AG20443 (cell line): Measurements from ENCODE around the gene NOS1AP.
A peak's percentile ranks its signal among the peaks of the same experiment; 100 is the strongest.

Experiments
- DNase-seq: peaks from one replicate; pipeline ENCODE4 v3.0.0; 2012; ENCODE audit warnings: low spot score, mixed read lengths

NOS1AP gene

GRCh38 chr1:162386292-162387225, 317.1 kb downstream of the NOS1AP start:
- DNase-seq: no peak

GRCh38 chr1:162387226-162388082, 318.0 kb downstream of the NOS1AP start:
- DNase-seq: no peak

GRCh38 chr1:162388083-162388594, 318.6 kb downstream of the NOS1AP start:
- DNase-seq: no peak

- DNase-seq: no peak
These were observed 319.1 kb downstream of the NOS1AP start for GRCh38 chr1:162388615-162389014.

GRCh38 chr1:162389021-162389818, 319.7 kb downstream of the NOS1AP start:
- DNase-seq: no peak

GRCh38 chr1:162389971-162390370, 320.5 kb downstream of the NOS1AP start:
- DNase-seq: no peak

- no peak for DNase-seq
These were observed 321.1 kb downstream of the NOS1AP start for GRCh38 chr1:162390396-162391185.

- peak; percentile 61 for DNase-seq
These were observed 322.5 kb downstream of the NOS1AP start for GRCh38 chr1:162391790-162392563.

GRCh38 chr1:162396201-162396906, 326.9 kb downstream of the NOS1AP start:
- no peak for DNase-seq

- DNase-seq: no peak
These were observed 327.6 kb downstream of the NOS1AP start for GRCh38 chr1:162397039-162397448.

GRCh38 chr1:162397943-162398560, 328.6 kb downstream of the NOS1AP start:
- DNase-seq: no peak

GRCh38 chr1:162398999-162399580, 329.6 kb downstream of the NOS1AP start:
- DNase-seq: no peak

- no peak for DNase-seq
These were observed 331.4 kb downstream of the NOS1AP start for GRCh38 chr1:162400790-162401355.

GRCh38 chr1:162404550-162405160, 335.2 kb downstream of the NOS1AP start:
- no peak for DNase-seq

GRCh38 chr1:162405800-162406199, 336.3 kb downstream of the NOS1AP start:
- DNase-seq: no peak

GRCh38 chr1:162406811-162407210, 337.3 kb downstream of the NOS1AP start:
- no peak for DNase-seq

GRCh38 chr1:162407539-162407938, 338.0 kb downstream of the NOS1AP start:
- DNase-seq: no peak

GRCh38 chr1:162412002-162412401, 342.5 kb downstream of the NOS1AP start, which contains the start of gene SH2D1B:
Gene SH2D1B (minus strand): TSS chr1:162412136. CDS start chr1:162412016, 120 bp downstream.
- no peak for DNase-seq
